ENCODE measurements around the gene PLA2G4D.

Gene PLA2G4D

GRCh38 chr15:42110367-42110766 lies 16.0 kb upstream of the PLA2G4D start:
- ATAC-seq = no peak

GRCh38 chr15:42108806-42109205 lies 14.4 kb upstream of the PLA2G4D start:
- ATAC-seq = no peak
- TF ChIP-seq OSR1 (CRISPR knock-in tag; IDR thresholded peaks at IDR 0.05) (no peak), CSRNP3 (CRISPR knock-in tag; IDR thresholded peaks at IDR 0.05) (no peak), TOX (CRISPR knock-in tag; IDR thresholded peaks at IDR 0.05; ENCODE audit: borderline replicate concordance) (no peak), PATZ1 (CRISPR knock-in tag; IDR thresholded peaks at IDR 0.05; ENCODE audit: borderline replicate concordance) (no peak), ZC3H10 (CRISPR knock-in tag; IDR thresholded peaks at IDR 0.05) (no peak), TCF4 (CRISPR knock-in tag; IDR thresholded peaks at IDR 0.05; ENCODE audit: borderline replicate concordance) (no peak), POU6F1 (CRISPR knock-in tag; IDR thresholded peaks at IDR 0.05; ENCODE audit: borderline replicate concordance, low read depth) (no peak), CREB5 (CRISPR knock-in tag; IDR thresholded peaks at IDR 0.05; ENCODE audit: low read depth) (no peak), SNAI2 (CRISPR knock-in tag; IDR thresholded peaks at IDR 0.05) (no peak)

More at GRCh38 chr15:42110367-42110766, 16.0 kb upstream of the PLA2G4D start:
- no peak for TF ChIP-seq BACH2 (CRISPR knock-in tag; IDR thresholded peaks at IDR 0.05; ENCODE audit: borderline replicate concordance)
- no peak for TF ChIP-seq CSDC2 (CRISPR knock-in tag; IDR thresholded peaks at IDR 0.05)
- TF ChIP-seq ZFP30 (CRISPR knock-in tag; IDR thresholded peaks at IDR 0.05) = no peak
- no peak for TF ChIP-seq PPARA (CRISPR knock-in tag; IDR thresholded peaks at IDR 0.05; ENCODE audit: borderline replicate concordance)
- TF ChIP-seq CSRNP3 (CRISPR knock-in tag; IDR thresholded peaks at IDR 0.05) = no peak
- no peak for TF ChIP-seq ZFP3 (CRISPR knock-in tag; IDR thresholded peaks at IDR 0.05)
- no peak for TF ChIP-seq PATZ1 (CRISPR knock-in tag; IDR thresholded peaks at IDR 0.05; ENCODE audit: borderline replicate concordance)
- no peak for TF ChIP-seq ZNF70 (CRISPR knock-in tag; IDR thresholded peaks at IDR 0.05)
- no peak for TF ChIP-seq ISL1 (CRISPR knock-in tag; IDR thresholded peaks at IDR 0.05)
- TF ChIP-seq CREB5 (CRISPR knock-in tag; IDR thresholded peaks at IDR 0.05; ENCODE audit: low read depth) = no peak
- no peak for TF ChIP-seq TCF4 (CRISPR knock-in tag; IDR thresholded peaks at IDR 0.05; ENCODE audit: borderline replicate concordance)
- no peak for TF ChIP-seq OSR1 (CRISPR knock-in tag; IDR thresholded peaks at IDR 0.05)
- no peak for TF ChIP-seq TSHZ2 (CRISPR knock-in tag; IDR thresholded peaks at IDR 0.05)
- TF ChIP-seq ZNF8 (CRISPR knock-in tag; IDR thresholded peaks at IDR 0.05) = no peak
- no peak for TF ChIP-seq ZC3H10 (CRISPR knock-in tag; IDR thresholded peaks at IDR 0.05)
- no peak for TF ChIP-seq ESRRG (CRISPR knock-in tag; IDR thresholded peaks at IDR 0.05)
- TF ChIP-seq SNAI2 (CRISPR knock-in tag; IDR thresholded peaks at IDR 0.05) = no peak
- TF ChIP-seq RARB (CRISPR knock-in tag; IDR thresholded peaks at IDR 0.05) = no peak
